IPS-15b (cell line): ENCODE measurements around the gene FLYWCH2.

Experiments
- H3K27me3 ChIP-seq: one replicate; pipeline ENCODE4 v1.6.1; 2013; ENCODE audit warnings: low read length; ENCODE audit not compliant: control insufficient read depth, insufficient read depth
- H3K36me3 ChIP-seq: one replicate; pipeline ENCODE4 v1.6.1; 2013; ENCODE audit warnings: low read length; ENCODE audit not compliant: control insufficient read depth, insufficient read depth
- H3K4me1 ChIP-seq: one replicate; pipeline ENCODE4 v1.6.1; 2013; ENCODE audit warnings: mild to moderate bottlenecking, low read length; ENCODE audit not compliant: control insufficient read depth, insufficient read depth
- H3K4me3 ChIP-seq: one replicate; pipeline ENCODE4 v1.5.1; 2013; ENCODE audit warnings: low read depth, low read length
- H3K9ac ChIP-seq: one replicate; pipeline ENCODE4 v1.6.1; 2013; ENCODE audit warnings: low read depth, mild to moderate bottlenecking, low read length
- H3K9me3 ChIP-seq: one replicate; pipeline ENCODE4 v1.6.1; 2013; ENCODE audit warnings: mild to moderate bottlenecking, low read length; ENCODE audit not compliant: control insufficient read depth, insufficient read depth

Gene FLYWCH2

GRCh38 chr16:2843526-2843925 is 39.5 kb upstream of the FLYWCH2 start:
- Histone ChIP-seq H3K9ac (no peak overlapping the region), H3K4me1 (no peaks in the 10 kb centered on the region), H3K36me3 (no peaks in the 10 kb centered on the region), H3K27me3 (peaks cover 14% of the 10 kb centered on the region), H3K9me3 (no peaks in the 10 kb centered on the region), H3K4me3 (no peak overlapping the region)

- Histone ChIP-seq H3K4me1 (no peaks in the 10 kb centered on the region), H3K9me3 (no peaks in the 10 kb centered on the region), H3K36me3 (no peaks in the 10 kb centered on the region), H3K9ac (no peak overlapping the region), H3K27me3 (peaks cover 21% of the 10 kb centered on the region), H3K4me3 (no peak overlapping the region)
Observed at GRCh38 chr16:2845116-2845515, 37.9 kb upstream of the FLYWCH2 start.

GRCh38 chr16:2846511-2847310 is 36.3 kb upstream of the FLYWCH2 start:
- Histone ChIP-seq H3K9ac (no peak overlapping the region), H3K4me1 (no peaks in the 10 kb centered on the region), H3K27me3 (peaks cover 21% of the 10 kb centered on the region), H3K4me3 (no peak overlapping the region), H3K9me3 (no peaks in the 10 kb centered on the region), H3K36me3 (no peaks in the 10 kb centered on the region)

- Histone ChIP-seq H3K36me3 (no peaks in the 10 kb centered on the region), H3K9me3 (no peaks in the 10 kb centered on the region), H3K9ac (no peak overlapping the region), H3K4me3 (no peak overlapping the region), H3K4me1 (no peaks in the 10 kb centered on the region), H3K27me3 (peaks cover 16% of the 10 kb centered on the region)
Observed at GRCh38 chr16:2848933-2849725, 33.9 kb upstream of the FLYWCH2 start.

GRCh38 chr16:2852003-2852730 is 30.8 kb upstream of the FLYWCH2 start:
- H3K9ac ChIP-seq: no peak overlapping the region
- no peak overlapping the region for H3K4me3 ChIP-seq

GRCh38 chr16:2852731-2853507 is 30.1 kb upstream of the FLYWCH2 start:
- no peaks in the 10 kb centered on the region for H3K4me1 ChIP-seq

More at GRCh38 chr16:2852003-2852730, 30.8 kb upstream of the FLYWCH2 start:
- Histone ChIP-seq H3K27me3 (peaks cover 7% of the 10 kb centered on the region), H3K9me3 (peaks cover 5% of the 10 kb centered on the region), H3K4me1 (no peaks in the 10 kb centered on the region), H3K36me3 (peaks cover 4% of the 10 kb centered on the region)

GRCh38 chr16:2853531-2854073 is 29.4 kb upstream of the FLYWCH2 start:
- no peak overlapping the region for H3K9ac ChIP-seq
- H3K4me3 ChIP-seq: no peak overlapping the region
- H3K9me3 ChIP-seq: peaks cover 5% of the 10 kb centered on the region
- H3K27me3 ChIP-seq: peaks cover 9% of the 10 kb centered on the region
- peaks cover 4% of the 10 kb centered on the region for H3K36me3 ChIP-seq
- no peaks in the 10 kb centered on the region for H3K4me1 ChIP-seq

More at GRCh38 chr16:2852731-2853507, 30.1 kb upstream of the FLYWCH2 start:
- Histone ChIP-seq H3K9me3 (peaks cover 5% of the 10 kb centered on the region), H3K36me3 (peaks cover 4% of the 10 kb centered on the region), H3K27me3 (peaks cover 9% of the 10 kb centered on the region), H3K4me3 (no peak overlapping the region), H3K9ac (no peak overlapping the region)

GRCh38 chr16:2854700-2855309 is 28.2 kb upstream of the FLYWCH2 start:
- Histone ChIP-seq H3K9me3 (peaks cover 5% of the 10 kb centered on the region), H3K36me3 (peaks cover 4% of the 10 kb centered on the region), H3K27me3 (peaks cover 2% of the 10 kb centered on the region), H3K9ac (no peak overlapping the region), H3K4me1 (no peaks in the 10 kb centered on the region), H3K4me3 (no peak overlapping the region)

GRCh38 chr16:2855536-2855935 is 27.5 kb upstream of the FLYWCH2 start:
- Histone ChIP-seq H3K27me3 (peaks cover 2% of the 10 kb centered on the region), H3K4me3 (no peak overlapping the region), H3K9me3 (peaks cover 5% of the 10 kb centered on the region), H3K9ac (no peak overlapping the region), H3K4me1 (no peaks in the 10 kb centered on the region), H3K36me3 (peaks cover 4% of the 10 kb centered on the region)

GRCh38 chr16:2856061-2856670 is 26.8 kb upstream of the FLYWCH2 start:
- H3K9me3 ChIP-seq: peaks cover 5% of the 10 kb centered on the region
- H3K27me3 ChIP-seq: peaks cover 2% of the 10 kb centered on the region
- H3K4me3 ChIP-seq: no peak overlapping the region
- no peaks in the 10 kb centered on the region for H3K4me1 ChIP-seq
- peaks cover 4% of the 10 kb centered on the region for H3K36me3 ChIP-seq
- H3K9ac ChIP-seq: no peak overlapping the region
